HCT116 (cell line): ENCODE data around the gene TMEM132D. TPM values are rescaled to one million over a fixed set of nuclear protein-coding genes. Genes with fewer than 3 reads are reported as not detected.

ENCODE experiments used
- ATAC-seq: fragments of 200-7000 bp; cut with Tn5 transposase; 2 replicates; pipeline ENCODE4 v1.9.1; 2020; ENCODE audit warnings: mild to moderate bottlenecking, moderate library complexity
- BruUV-seq: library from RNA; stranded (reverse); fragments of 400-500 nt; replicated peaks from 2 replicates; lab custom pipeline; 2021; lab: Mats Ljungman, UMichigan
- CTCF ChIA-PET: fragments of 300-600 bp; sonication (Branson Sonifier 250); formaldehyde crosslinking; loops from one replicate; lab custom pipeline; 2021; ENCODE audit warnings: antibody characterized with exemption; lab: Charles Lee
- POLR2A ChIA-PET: fragments of 300-600, 350-600 bp; sonication (Branson Sonifier 250); formaldehyde crosslinking; loops from one replicate; lab custom pipeline; 2021; ENCODE audit warnings: antibody characterized with exemption; lab: Charles Lee
- RAD21 ChIA-PET, 2 experiments: fragments of 300-600 bp; sonication (Branson Sonifier 250); formaldehyde crosslinking; loops; one replicate each; lab custom pipeline; 2023; ENCODE audit warnings: low total read pairs in 2 of 2; ENCODE audit not compliant: uncharacterized antibody in 2 of 2, unreplicated experiment in 2 of 2, low non-redundant PET in 1 of 2; lab: Charles Lee
- DNase-seq: peaks from one replicate; pipeline ENCODE4 v3.0.0-alpha.2; 2010; ENCODE audit warnings: low read depth, low spot score
- H2AFZ ChIP-seq: fragments of 200-600 bp; shearing (Covaris generic), sonication (generic); 2 replicates; pipeline ENCODE4 v1.6.1; 2017; ENCODE audit warnings: low read depth, mixed run types, mixed read lengths, antibody characterized with exemption, low read length; ENCODE audit not compliant: poor library complexity, severe bottlenecking
- H3K27ac ChIP-seq: 2 replicates; pipeline ENCODE4 v1.5.1; 2012; ENCODE audit warnings: low read depth, low read length
- H3K27me3 ChIP-seq: fragments of 200-600 bp; sonication (generic); 2 replicates; pipeline ENCODE4 v1.6.1; 2016; ENCODE audit warnings: mixed run types, low read length, mixed read lengths; ENCODE audit not compliant: insufficient read depth
- H3K36me3 ChIP-seq, 2 experiments: fragments of 200-500 bp in 1 of 2; fragments of 200-600 bp in 1 of 2; sonication (Bioruptor generic) in 1 of 2; sonication (generic) in 1 of 2; 2 replicates each; pipeline versions ENCODE4 v1.5.1 to v1.6.1; 2014 to 2016; ENCODE audit warnings: low read length in 2 of 2, inconsistent platforms in 1 of 2, mixed read lengths in 1 of 2, mixed run types in 1 of 2; ENCODE audit not compliant: insufficient read depth in 2 of 2, control insufficient read depth in 1 of 2
- H3K4me1 ChIP-seq, 2 experiments: fragments of 200-600 bp in 1 of 2; sonication (generic) in 1 of 2; 2 replicates each; pipeline versions ENCODE4 v1.5.1 to v1.6.1; 2012 to 2017; ENCODE audit warnings: low read length in 2 of 2, inconsistent platforms in 1 of 2, mild to moderate bottlenecking in 1 of 2, mixed read lengths in 1 of 2, mixed run types in 1 of 2, moderate library complexity in 1 of 2; ENCODE audit not compliant: insufficient read depth in 2 of 2, control insufficient read depth in 1 of 2
- H3K4me2 ChIP-seq: fragments of 200-600 bp; sonication (generic); 2 replicates; pipeline ENCODE4 v1.6.1; 2017; ENCODE audit warnings: mixed run types, low read length, mixed read lengths
- H3K4me3 ChIP-seq, 2 experiments: fragments of 200-600 bp in 1 of 2; sonication (generic) in 1 of 2; replicated peaks in 1 of 2; 2 replicates each; pipeline ENCODE4 v1.5.1; 2011 to 2016; ENCODE audit warnings: low read length in 2 of 2, control low read depth in 1 of 2, low read depth in 1 of 2, mild to moderate bottlenecking in 1 of 2, mixed read lengths in 1 of 2, mixed run types in 1 of 2
- H3K79me2 ChIP-seq: fragments of 200-600 bp; sonication (generic); 2 replicates; pipeline ENCODE4 v1.6.1; 2017; ENCODE audit warnings: mild to moderate bottlenecking, mixed run types, low read length, moderate library complexity, mixed read lengths; ENCODE audit not compliant: insufficient read depth
- H3K9ac ChIP-seq: fragments of 200-600 bp; sonication (generic); 2 replicates; pipeline ENCODE4 v1.6.1; 2016; ENCODE audit warnings: low read length, mixed read lengths
- H3K9me2 ChIP-seq: fragments of 200-600 bp; sonication (generic), shearing (Covaris generic); 2 replicates; pipeline ENCODE4 v1.6.1; 2017; ENCODE audit warnings: mixed run types, mild to moderate bottlenecking, moderate library complexity; ENCODE audit not compliant: insufficient read depth
- H3K9me3 ChIP-seq, 2 experiments: fragments of 200-500 bp in 1 of 2; fragments of 200-600 bp in 1 of 2; sonication (Bioruptor generic) in 1 of 2; sonication (generic) in 1 of 2; 2 replicates each; pipeline ENCODE4 v1.6.1; 2014 to 2017; ENCODE audit warnings: low read length in 2 of 2, mixed read lengths in 2 of 2, inconsistent platforms in 1 of 2, low read depth in 1 of 2, mild to moderate bottlenecking in 1 of 2, mixed run types in 1 of 2, moderate library complexity in 1 of 2; ENCODE audit not compliant: control insufficient read depth in 1 of 2, insufficient read depth in 1 of 2
- H4K20me1 ChIP-seq: fragments of 200-600 bp; sonication (generic), shearing (Covaris generic); 2 replicates; pipeline ENCODE4 v1.6.1; 2017; ENCODE audit warnings: mixed run types, mild to moderate bottlenecking, moderate library complexity; ENCODE audit not compliant: insufficient read depth
- CEBPB ChIP-seq: IDR thresholded peaks from 2 replicates; pipeline ENCODE4 v1.6.1; 2012; ENCODE audit warnings: low read depth
- EGR1 ChIP-seq: IDR thresholded peaks from 2 replicates; pipeline ENCODE4 v1.6.1; 2012; ENCODE audit warnings: low read depth
- ELF1 ChIP-seq: IDR thresholded peaks from 2 replicates; pipeline ENCODE4 v1.6.1; 2012; ENCODE audit warnings: low read depth, borderline replicate concordance
- EZH2phosphoT487 ChIP-seq: fragments of 200-600 bp; IDR thresholded peaks from 2 replicates; pipeline ENCODE4 v1.6.1; 2018; ENCODE audit warnings: antibody characterized with exemption, borderline replicate concordance
- FOSL1 ChIP-seq: IDR thresholded peaks from 2 replicates; pipeline ENCODE4 v1.6.1; 2012; ENCODE audit warnings: low read depth
- JUND ChIP-seq: IDR thresholded peaks from 2 replicates; pipeline ENCODE4 v1.6.1; 2012
- MAX ChIP-seq: IDR thresholded peaks from 2 replicates; pipeline ENCODE4 v1.6.1; 2012
- POLR2AphosphoS5 ChIP-seq: IDR thresholded peaks from 2 replicates; pipeline ENCODE4 v1.6.1; 2011; ENCODE audit warnings: mild to moderate bottlenecking, low read depth, low read length, moderate library complexity
- RAD21 ChIP-seq: IDR thresholded peaks from 2 replicates; pipeline ENCODE4 v1.6.1; 2012; ENCODE audit warnings: low read depth, mild to moderate bottlenecking
- REST ChIP-seq: IDR thresholded peaks from 2 replicates; pipeline ENCODE4 v1.6.1; 2012; ENCODE audit warnings: low read depth
- SIN3A ChIP-seq: IDR thresholded peaks from 2 replicates; pipeline ENCODE4 v1.6.1; 2012; ENCODE audit warnings: low read depth
- SP1 ChIP-seq: IDR thresholded peaks from 2 replicates; pipeline ENCODE4 v1.6.1; 2012; ENCODE audit warnings: low read depth
- TCF7L2 ChIP-seq: IDR thresholded peaks from 2 replicates; pipeline ENCODE4 v1.7.0; 2011; ENCODE audit warnings: borderline replicate concordance, inconsistent platforms; ENCODE audit not compliant: insufficient read depth, insufficient read length; ENCODE audit errors: extremely low read depth
- ZFX ChIP-seq: fragments of 450-650 bp; IDR thresholded peaks from 2 replicates; pipeline ENCODE4 v1.6.1; 2017
- ZNF274 ChIP-seq: fragments of 200-500 bp; sonication (Bioruptor generic); IDR thresholded peaks from 2 replicates; pipeline ENCODE4 v1.6.1; 2014; ENCODE audit warnings: mild to moderate bottlenecking, low read depth, low read length, inconsistent platforms
- intact Hi-C: fragments of 100-400 bp; cut with micrococcal nuclease; formaldehyde crosslinking; loops from 2 replicates; pipeline ENCODE4 v1.10.0; 2022
- total RNA-seq: library from RNA; stranded (reverse); gene quantifications from one replicate; pipeline ENCODE4 v1.2.1, GENCODE V29; 2021; ENCODE audit not compliant: unreplicated experiment
- TF ChIP-seq, protein P1 (sequence below), 3 experiments: fragments of 200-600 bp in 1 of 3; sonication (generic) in 1 of 3; IDR thresholded peaks in 2 of 3; conservative IDR thresholded peaks in 1 of 3; 2 replicates each; pipeline ENCODE4 v1.5.1; 2012 to 2017; ENCODE audit warnings: low read depth in 2 of 3, low read length in 2 of 3, antibody characterized with exemption in 1 of 3, borderline replicate concordance in 1 of 3, control low read depth in 1 of 3, mild to moderate bottlenecking in 1 of 3, mixed read lengths in 1 of 3, mixed run types in 1 of 3, moderate library complexity in 1 of 3; ENCODE audit not compliant: insufficient read depth in 1 of 3
- TF ChIP-seq, protein P2 (sequence below): IDR thresholded peaks from 2 replicates; pipeline ENCODE4 v1.6.1; 2012

The TMEM132D gene
- total RNA-seq, 1 experiment from 2014 or later: not detected

DNA sequence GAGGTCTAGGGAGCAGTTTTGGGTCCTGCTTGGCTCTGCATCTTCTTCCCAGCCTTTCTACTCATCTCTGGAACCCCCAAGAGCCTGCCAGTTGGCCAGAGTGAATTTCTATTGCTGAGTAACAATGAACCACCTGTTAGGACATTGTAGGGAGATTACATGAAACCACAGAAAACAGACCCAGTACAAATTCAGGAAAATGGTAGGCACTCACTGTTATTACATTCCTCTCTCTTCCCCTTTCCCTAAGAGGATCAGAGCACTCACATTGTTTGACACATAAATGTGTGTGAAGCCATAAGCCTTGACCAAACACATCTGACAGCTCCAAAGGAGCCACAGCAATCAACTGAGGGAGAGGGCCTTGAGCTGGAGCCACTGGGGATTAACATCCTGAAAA lies 216.1 kb downstream of the TMEM132D start:
- Histone ChIP-seq H3K9me3 (peaks cover 9 to 25% of the 10 kb centered on the region in 2 experiments; a peak in 2 of 4 replicates), H3K9me2 (no peaks in the 10 kb centered on the region), H3K4me1 (no peaks in the 10 kb centered on the region), H4K20me1 (no peaks in the 10 kb centered on the region), H3K9ac (no peak overlapping the region), H3K4me2 (no peak overlapping the region), H3K4me3 (no peak overlapping the region)
- no peak for ATAC-seq
- RAD21 ChIA-PET: no interaction called here
- no TSS peak for BruUV-seq
- no peak for DNase-seq
- no peak for TF ChIP-seq SP1
- TF ChIP-seq, all 23 proteins: peak for 0
- H3K79me2 ChIP-seq: no peaks in the 10 kb centered on the region
- no peak overlapping the region for H2AFZ ChIP-seq
- POLR2A ChIA-PET: no interaction called here
- CTCF ChIA-PET: no interaction called here
- intact Hi-C loops: no loop called here
- H3K27me3 ChIP-seq: no peaks in the 10 kb centered on the region
- no peak overlapping the region for H3K27ac ChIP-seq
- no peaks in the 10 kb centered on the region for H3K36me3 ChIP-seq

DNA sequence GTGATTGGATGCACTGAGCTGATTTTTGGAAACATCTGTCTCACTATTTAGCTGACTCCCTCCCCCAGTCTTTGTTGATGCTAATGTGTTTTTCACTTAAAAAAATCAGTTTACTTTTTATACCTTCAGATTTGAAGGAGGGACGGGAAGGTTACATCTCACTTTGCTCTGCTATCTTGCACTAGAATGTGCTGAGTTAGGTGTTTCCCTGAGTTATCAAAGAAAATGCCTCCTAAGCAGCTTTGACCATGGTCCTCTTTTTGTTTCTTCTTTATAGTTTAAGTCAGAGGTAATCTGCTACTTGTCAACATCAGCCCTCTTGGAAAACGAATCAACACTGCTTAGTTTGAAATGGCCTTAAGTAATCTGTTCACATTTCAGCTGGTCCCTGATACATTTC lies 222.0 kb downstream of the TMEM132D start:
- ChIA-PET RAD21 (no interaction called here), POLR2A (no interaction called here), CTCF (no interaction called here)
- ATAC-seq: no peak
- intact Hi-C loops: no loop called here
- peaks cover 14 to 25% of the 10 kb centered on the region in 2 experiments for H3K9me3 ChIP-seq
- no peak overlapping the region for H3K9ac ChIP-seq
- no peak overlapping the region for H3K27ac ChIP-seq
- no peak overlapping the region for H3K4me3 ChIP-seq
- H4K20me1 ChIP-seq: no peaks in the 10 kb centered on the region
- H3K36me3 ChIP-seq: no peaks in the 10 kb centered on the region
- no peaks in the 10 kb centered on the region for H3K27me3 ChIP-seq
- H3K4me1 ChIP-seq: no peaks in the 10 kb centered on the region
- DNase-seq: no peak
- no peak overlapping the region for H3K4me2 ChIP-seq
- no peak overlapping the region for H2AFZ ChIP-seq
- no TSS peak for BruUV-seq
- no peaks in the 10 kb centered on the region for H3K79me2 ChIP-seq
- no peaks in the 10 kb centered on the region for H3K9me2 ChIP-seq
- no peak for TF ChIP-seq EGR1
- TF ChIP-seq SP1: no peak
- TF ChIP-seq FOSL1: no peak
- TF ChIP-seq ELF1: no peak
- no peak for TF ChIP-seq TCF7L2
- TF ChIP-seq RAD21: no peak
- no peak for TF ChIP-seq JUND
- no peak for TF ChIP-seq CEBPB
- TF ChIP-seq EZH2phosphoT487: no peak
- TF ChIP-seq REST: no peak
- TF ChIP-seq MAX: no peak
- TF ChIP-seq ZNF274: no peak
- TF ChIP-seq, protein P1, sequence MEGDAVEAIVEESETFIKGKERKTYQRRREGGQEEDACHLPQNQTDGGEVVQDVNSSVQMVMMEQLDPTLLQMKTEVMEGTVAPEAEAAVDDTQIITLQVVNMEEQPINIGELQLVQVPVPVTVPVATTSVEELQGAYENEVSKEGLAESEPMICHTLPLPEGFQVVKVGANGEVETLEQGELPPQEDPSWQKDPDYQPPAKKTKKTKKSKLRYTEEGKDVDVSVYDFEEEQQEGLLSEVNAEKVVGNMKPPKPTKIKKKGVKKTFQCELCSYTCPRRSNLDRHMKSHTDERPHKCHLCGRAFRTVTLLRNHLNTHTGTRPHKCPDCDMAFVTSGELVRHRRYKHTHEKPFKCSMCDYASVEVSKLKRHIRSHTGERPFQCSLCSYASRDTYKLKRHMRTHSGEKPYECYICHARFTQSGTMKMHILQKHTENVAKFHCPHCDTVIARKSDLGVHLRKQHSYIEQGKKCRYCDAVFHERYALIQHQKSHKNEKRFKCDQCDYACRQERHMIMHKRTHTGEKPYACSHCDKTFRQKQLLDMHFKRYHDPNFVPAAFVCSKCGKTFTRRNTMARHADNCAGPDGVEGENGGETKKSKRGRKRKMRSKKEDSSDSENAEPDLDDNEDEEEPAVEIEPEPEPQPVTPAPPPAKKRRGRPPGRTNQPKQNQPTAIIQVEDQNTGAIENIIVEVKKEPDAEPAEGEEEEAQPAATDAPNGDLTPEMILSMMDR (IDR thresholded peaks at IDR 0.05 in 2 of 3, conservative IDR thresholded peaks at IDR 0.05 in 1 of 3; ENCODE audit: borderline replicate concordance in 1 of 3, insufficient read depth in 1 of 3, low read depth in 2 of 3, low read length in 2 of 3): no peak
- TF ChIP-seq, protein P2, sequence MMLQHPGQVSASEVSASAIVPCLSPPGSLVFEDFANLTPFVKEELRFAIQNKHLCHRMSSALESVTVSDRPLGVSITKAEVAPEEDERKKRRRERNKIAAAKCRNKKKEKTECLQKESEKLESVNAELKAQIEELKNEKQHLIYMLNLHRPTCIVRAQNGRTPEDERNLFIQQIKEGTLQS: no peak
- TF ChIP-seq ZFX: no peak
- no peak for TF ChIP-seq SIN3A
- no peak for TF ChIP-seq POLR2AphosphoS5
